H9 (cell line): Measurements from ENCODE around the gene TAAR8. TPM values are rescaled to one million over a fixed set of nuclear protein-coding genes. Genes with fewer than 3 reads are reported as not detected.

Experiments
- DNase-seq: peaks from one replicate; pipeline ENCODE4 v3.0.0-alpha.2; 2017
- H2AFZ ChIP-seq: one replicate; pipeline ENCODE4 v1.6.1; 2013; ENCODE audit warnings: mild to moderate bottlenecking, low read length, control low read depth, moderate library complexity
- H2AK5ac ChIP-seq: 2 replicates; pipeline ENCODE4 v1.6.1; 2013; ENCODE audit warnings: low read length, control low read depth, mixed read lengths; ENCODE audit not compliant: insufficient read length
- H2BK120ac ChIP-seq: one replicate; pipeline ENCODE4 v1.6.1; 2013; ENCODE audit warnings: low read depth, mild to moderate bottlenecking, low read length, control low read depth, inconsistent platforms; ENCODE audit not compliant: poor library complexity, severe bottlenecking
- H2BK12ac ChIP-seq: 2 replicates; pipeline ENCODE4 v1.6.1; 2013; ENCODE audit warnings: low read length, control low read depth, mixed read lengths, low read depth; ENCODE audit not compliant: insufficient read length
- H2BK15ac ChIP-seq: 2 replicates; pipeline ENCODE4 v1.6.1; 2013; ENCODE audit warnings: low read depth, low read length, control low read depth
- H2BK20ac ChIP-seq: one replicate; pipeline ENCODE4 v1.6.1; 2013; ENCODE audit warnings: low read depth, mild to moderate bottlenecking, low read length, control low read depth, inconsistent platforms; ENCODE audit not compliant: poor library complexity, severe bottlenecking
- H2BK5ac ChIP-seq: 2 replicates; pipeline ENCODE4 v1.6.1; 2013; ENCODE audit warnings: low read length, control low read depth, mixed read lengths; ENCODE audit not compliant: insufficient read length
- H3K14ac ChIP-seq: 2 replicates; pipeline ENCODE4 v1.6.1; 2013; ENCODE audit warnings: low read length, control low read depth; ENCODE audit not compliant: insufficient read depth
- H3K18ac ChIP-seq: 2 replicates; pipeline ENCODE4 v1.6.1; 2013; ENCODE audit warnings: low read depth, mild to moderate bottlenecking, mixed read lengths, low read length, control low read depth; ENCODE audit not compliant: insufficient read length
- H3K23ac ChIP-seq: 2 replicates; pipeline ENCODE4 v1.6.1; 2013; ENCODE audit warnings: low read length, control low read depth, mixed read lengths, low read depth; ENCODE audit not compliant: insufficient read length
- H3K23me2 ChIP-seq: 2 replicates; pipeline ENCODE4 v1.6.1; 2013; ENCODE audit warnings: low read depth, mild to moderate bottlenecking, mixed read lengths, low read length, control low read depth; ENCODE audit not compliant: insufficient read length, poor library complexity, severe bottlenecking
- H3K27ac ChIP-seq: 2 replicates; pipeline ENCODE4 v1.5.1; 2013; ENCODE audit warnings: low read length, control low read depth, mixed read lengths, low read depth; ENCODE audit not compliant: insufficient read length
- H3K27me3 ChIP-seq: 2 replicates; pipeline ENCODE4 v1.6.1; 2013; ENCODE audit warnings: low read length, control low read depth, inconsistent platforms; ENCODE audit not compliant: insufficient read depth
- H3K4ac ChIP-seq: 2 replicates; pipeline ENCODE4 v1.6.1; 2013; ENCODE audit warnings: low read depth, mild to moderate bottlenecking, control low read depth, inconsistent platforms, low read length, moderate library complexity
- H3K4me1 ChIP-seq: 2 replicates; pipeline ENCODE4 v1.6.1; 2013; ENCODE audit warnings: low read length, control low read depth, inconsistent platforms; ENCODE audit not compliant: insufficient read depth
- H3K4me2 ChIP-seq: 2 replicates; pipeline ENCODE4 v1.6.1; 2013; ENCODE audit warnings: low read length, control low read depth, mixed read lengths; ENCODE audit not compliant: insufficient read length, insufficient read depth
- H3K56ac ChIP-seq: 2 replicates; pipeline ENCODE4 v1.6.1; 2013; ENCODE audit warnings: low read depth, mild to moderate bottlenecking, mixed read lengths, low read length, control low read depth; ENCODE audit not compliant: insufficient read length
- H3K79me1 ChIP-seq: 2 replicates; pipeline ENCODE4 v1.6.1; 2013; ENCODE audit warnings: low read depth, mild to moderate bottlenecking, moderate library complexity, low read length, control low read depth, inconsistent platforms; ENCODE audit not compliant: insufficient read depth, poor library complexity, severe bottlenecking
- H3K79me2 ChIP-seq: 2 replicates; pipeline ENCODE4 v1.6.1; 2013; ENCODE audit warnings: low read length, control low read depth, inconsistent platforms; ENCODE audit not compliant: insufficient read depth
- H3K9ac ChIP-seq: 2 replicates; pipeline ENCODE4 v1.6.1; 2013; ENCODE audit warnings: low read length, control low read depth, mixed read lengths; ENCODE audit not compliant: insufficient read length; ENCODE audit errors: extremely low read depth
- H3K9me3 ChIP-seq: one replicate; pipeline ENCODE4 v1.6.1; 2013; ENCODE audit warnings: low read depth, low read length, inconsistent platforms; ENCODE audit not compliant: control insufficient read depth
- H3T11ph ChIP-seq: one replicate; pipeline ENCODE4 v1.6.1; 2013; ENCODE audit warnings: mild to moderate bottlenecking, low read length, control low read depth, inconsistent platforms
- H4K20me1 ChIP-seq: one replicate; pipeline ENCODE4 v1.6.1; 2013; ENCODE audit not compliant: control insufficient read depth, insufficient read length, insufficient read depth
- H4K5ac ChIP-seq: 2 replicates; pipeline ENCODE4 v1.6.1; 2013; ENCODE audit warnings: low read depth, mild to moderate bottlenecking, mixed read lengths, low read length, control low read depth; ENCODE audit not compliant: insufficient read length
- H4K8ac ChIP-seq: replicated peaks from 2 replicates; pipeline ENCODE4 v1.6.1; 2013; ENCODE audit warnings: low read length, control low read depth, mixed read lengths, low read depth; ENCODE audit not compliant: insufficient read length
- H4K91ac ChIP-seq: 2 replicates; pipeline ENCODE4 v1.6.1; 2013; ENCODE audit warnings: low read depth, mild to moderate bottlenecking, moderate library complexity, mixed read lengths, low read length, control low read depth; ENCODE audit not compliant: insufficient read length
- H3K27ac Mint-ChIP-seq, 3 experiments: 2 replicates in 2 of 3; 3 replicates in 1 of 3; pipeline ENCODE4 v1.8.0; 2020 to 2021; ENCODE audit warnings: mixed read lengths in 3 of 3, mild to moderate bottlenecking in 1 of 3, moderate library complexity in 1 of 3
- H3K27me3 Mint-ChIP-seq: 2 replicates; pipeline ENCODE4 v1.8.0; 2021; ENCODE audit warnings: low read depth, mild to moderate bottlenecking, moderate library complexity, mixed read lengths
- H3K36me3 Mint-ChIP-seq, 3 experiments: 2 replicates in 2 of 3; 3 replicates in 1 of 3; pipeline ENCODE4 v1.8.0; 2020 to 2021; ENCODE audit warnings: low read depth in 3 of 3, mixed read lengths in 3 of 3; ENCODE audit not compliant: insufficient read depth in 1 of 3
- H3K4me1 Mint-ChIP-seq, 2 experiments: 2 replicates each; pipeline ENCODE4 v1.8.0; 2020; ENCODE audit warnings: mixed read lengths in 2 of 2
- H3K4me3 Mint-ChIP-seq, 2 experiments: 2 replicates in 1 of 2; 3 replicates in 1 of 2; pipeline ENCODE4 v1.8.0; 2020 to 2021; ENCODE audit warnings: mild to moderate bottlenecking in 2 of 2, mixed read lengths in 2 of 2, moderate library complexity in 1 of 2
- H3K9me3 Mint-ChIP-seq, 2 experiments: 2 replicates in 1 of 2; 3 replicates in 1 of 2; pipeline ENCODE4 v1.8.0; 2020; ENCODE audit warnings: mild to moderate bottlenecking in 2 of 2, mixed read lengths in 2 of 2, moderate library complexity in 1 of 2
- WGBS: extraction: QIAGEN DNeasy Blood & Tissue Kit; methylation state at CpG from one replicate; pipeline ENCODE4 v1.1.7; 2013; ENCODE audit warnings: missing lambda C conversion rate, low lambda C conversion rate, mixed read lengths; ENCODE audit not compliant: insufficient read length; ENCODE audit errors: extremely low coverage; 5-methylcytosine and 5-hydroxymethylcytosine counted together
- total RNA-seq: library from RNA; stranded (reverse); gene quantifications from 2 replicates; pipeline ENCODE4 v1.2.1, GENCODE V29; 2021
- TF ChIP-seq, protein P1 (sequence below): fragments of 200-600 bp; sonication (generic); conservative IDR thresholded peaks from 3 replicates; pipeline ENCODE4 v1.8.0; 2021; ENCODE audit warnings: antibody characterized with exemption, mild to moderate bottlenecking

Gene TAAR8
- total RNA-seq, 1 experiment from 2014 or later = not detected

DNA sequence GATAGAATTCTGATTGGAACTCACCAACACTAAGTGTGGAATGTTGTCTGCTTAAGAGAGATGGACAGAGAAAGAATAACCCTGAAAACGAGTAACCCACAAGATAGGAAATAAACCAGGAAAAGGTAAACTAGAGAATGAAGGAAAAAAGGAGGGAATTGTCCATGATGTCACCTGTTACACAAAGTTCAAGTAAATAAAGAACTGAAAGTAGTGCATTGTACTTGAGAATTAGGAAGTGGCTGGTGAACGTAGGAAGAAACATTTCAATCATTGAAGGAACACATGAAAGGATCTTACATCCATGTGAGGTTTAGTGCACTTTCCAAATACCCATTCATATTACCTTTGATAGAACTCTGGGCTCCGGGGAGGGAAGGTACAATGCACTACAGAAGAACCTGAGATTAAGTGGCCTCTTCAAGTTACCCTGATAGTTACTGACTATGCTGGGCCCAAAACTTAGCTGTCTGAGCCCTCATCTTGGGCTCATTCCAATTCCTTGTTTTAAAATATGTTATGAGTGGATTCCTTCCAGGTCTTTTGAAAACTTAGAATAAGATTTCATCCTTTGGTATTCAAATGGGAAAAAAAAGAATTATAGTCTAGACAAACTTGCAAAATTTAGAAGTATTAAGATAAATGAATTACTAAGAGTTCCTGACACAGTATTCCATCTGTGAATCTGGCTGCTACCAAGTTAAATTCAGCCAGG is 38.5 kb upstream of the TAAR8 start:
- H3K9me3 ChIP-seq = no peaks in the 10 kb centered on the region
- no peak overlapping the region for H2BK15ac ChIP-seq
- no peak overlapping the region for H2AFZ ChIP-seq
- H3K4me3 Mint-ChIP-seq = peak overlapping the region; percentile 91 to 97
- H3K9ac ChIP-seq = no peak overlapping the region
- no peak overlapping the region for H3T11ph ChIP-seq
- H3K4me1 Mint-ChIP-seq = peaks cover 16% of the 10 kb centered on the region in 2 experiments
- WGBS = no CpG with 5 or more reads among the region's 3 CpGs
- no peak overlapping the region for H3K56ac ChIP-seq
- H4K20me1 ChIP-seq = no peaks in the 10 kb centered on the region
- H2AK5ac ChIP-seq = no peak overlapping the region
- no peak overlapping the region for H3K18ac ChIP-seq
- peaks cover 2% of the 10 kb centered on the region; the same call in 1 of the 2 replicates for H3K79me2 ChIP-seq
- H3K27me3 Mint-ChIP-seq = peaks cover 13% of the 10 kb centered on the region
- no peak overlapping the region for H3K4ac ChIP-seq
- no peaks in the 10 kb centered on the region for H3K9me3 Mint-ChIP-seq
- H3K27ac Mint-ChIP-seq = no peak overlapping the region
- no peak overlapping the region for H3K4me2 ChIP-seq
- H3K36me3 Mint-ChIP-seq = no peaks in the 10 kb centered on the region
- H4K8ac ChIP-seq = no peak overlapping the region
- H3K4me1 ChIP-seq = no peaks in the 10 kb centered on the region; the same call in 1 of the 2 replicates
- no peak overlapping the region for H2BK12ac ChIP-seq
- no peak overlapping the region for H3K27ac ChIP-seq
- H2BK120ac ChIP-seq = no peak overlapping the region
- H4K91ac ChIP-seq = no peak overlapping the region
- no peak for DNase-seq
- TF ChIP-seq, protein P1, sequence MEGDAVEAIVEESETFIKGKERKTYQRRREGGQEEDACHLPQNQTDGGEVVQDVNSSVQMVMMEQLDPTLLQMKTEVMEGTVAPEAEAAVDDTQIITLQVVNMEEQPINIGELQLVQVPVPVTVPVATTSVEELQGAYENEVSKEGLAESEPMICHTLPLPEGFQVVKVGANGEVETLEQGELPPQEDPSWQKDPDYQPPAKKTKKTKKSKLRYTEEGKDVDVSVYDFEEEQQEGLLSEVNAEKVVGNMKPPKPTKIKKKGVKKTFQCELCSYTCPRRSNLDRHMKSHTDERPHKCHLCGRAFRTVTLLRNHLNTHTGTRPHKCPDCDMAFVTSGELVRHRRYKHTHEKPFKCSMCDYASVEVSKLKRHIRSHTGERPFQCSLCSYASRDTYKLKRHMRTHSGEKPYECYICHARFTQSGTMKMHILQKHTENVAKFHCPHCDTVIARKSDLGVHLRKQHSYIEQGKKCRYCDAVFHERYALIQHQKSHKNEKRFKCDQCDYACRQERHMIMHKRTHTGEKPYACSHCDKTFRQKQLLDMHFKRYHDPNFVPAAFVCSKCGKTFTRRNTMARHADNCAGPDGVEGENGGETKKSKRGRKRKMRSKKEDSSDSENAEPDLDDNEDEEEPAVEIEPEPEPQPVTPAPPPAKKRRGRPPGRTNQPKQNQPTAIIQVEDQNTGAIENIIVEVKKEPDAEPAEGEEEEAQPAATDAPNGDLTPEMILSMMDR = no peak
- no peaks in the 10 kb centered on the region for H3K23me2 ChIP-seq
- H2BK5ac ChIP-seq = no peak overlapping the region
- no peak overlapping the region for H3K23ac ChIP-seq
- H3K27me3 ChIP-seq = no peaks in the 10 kb centered on the region
- no peak overlapping the region for H4K5ac ChIP-seq
- H3K79me1 ChIP-seq = no peaks in the 10 kb centered on the region
- no peak overlapping the region for H2BK20ac ChIP-seq
- H3K14ac ChIP-seq = no peak overlapping the region
